VCaP (cell line): ENCODE results near the gene ATP4B.

Experiments used
- H3K27ac ChIP-seq: fragments of 450-650 bp; 2 replicates; pipeline ENCODE4 v1.5.1; 2017
- TF ChIP-seq, protein P1 (sequence below): fragments of 450-650 bp; conservative IDR thresholded peaks from 2 replicates; pipeline ENCODE4 v1.5.1; 2017; ENCODE audit warnings: mild to moderate bottlenecking, moderate library complexity

ATP4B gene

DNA sequence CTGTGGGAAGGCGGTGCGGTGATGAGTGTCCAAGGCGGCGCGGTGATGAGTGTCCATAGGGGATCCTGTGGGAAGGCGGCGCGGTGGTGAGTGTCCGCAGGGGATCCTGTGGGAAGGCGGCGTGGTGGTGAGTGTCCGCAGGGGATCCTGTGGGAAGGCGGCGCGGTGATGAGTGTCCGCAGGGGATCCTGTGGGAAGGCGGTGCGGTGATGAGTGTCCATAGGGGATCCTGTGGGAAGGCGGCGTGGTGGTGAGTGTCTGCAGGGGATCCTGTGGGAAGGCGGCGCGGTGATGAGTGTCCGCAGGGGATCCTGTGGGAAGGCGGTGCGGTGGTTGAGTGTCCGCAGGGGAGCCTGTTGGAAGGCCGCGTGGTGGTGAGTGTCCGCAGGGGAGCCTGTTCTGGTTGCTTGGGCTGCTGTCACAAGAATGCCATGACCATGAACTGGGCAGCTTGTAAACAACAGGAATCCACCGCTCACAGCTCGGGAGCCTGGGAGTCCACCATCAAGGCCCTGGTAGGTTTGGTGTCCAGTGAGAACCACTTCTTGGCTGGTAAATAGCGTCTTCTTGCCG lies 52.0 kb downstream of the ATP4B start:
- TF ChIP-seq, protein P1, sequence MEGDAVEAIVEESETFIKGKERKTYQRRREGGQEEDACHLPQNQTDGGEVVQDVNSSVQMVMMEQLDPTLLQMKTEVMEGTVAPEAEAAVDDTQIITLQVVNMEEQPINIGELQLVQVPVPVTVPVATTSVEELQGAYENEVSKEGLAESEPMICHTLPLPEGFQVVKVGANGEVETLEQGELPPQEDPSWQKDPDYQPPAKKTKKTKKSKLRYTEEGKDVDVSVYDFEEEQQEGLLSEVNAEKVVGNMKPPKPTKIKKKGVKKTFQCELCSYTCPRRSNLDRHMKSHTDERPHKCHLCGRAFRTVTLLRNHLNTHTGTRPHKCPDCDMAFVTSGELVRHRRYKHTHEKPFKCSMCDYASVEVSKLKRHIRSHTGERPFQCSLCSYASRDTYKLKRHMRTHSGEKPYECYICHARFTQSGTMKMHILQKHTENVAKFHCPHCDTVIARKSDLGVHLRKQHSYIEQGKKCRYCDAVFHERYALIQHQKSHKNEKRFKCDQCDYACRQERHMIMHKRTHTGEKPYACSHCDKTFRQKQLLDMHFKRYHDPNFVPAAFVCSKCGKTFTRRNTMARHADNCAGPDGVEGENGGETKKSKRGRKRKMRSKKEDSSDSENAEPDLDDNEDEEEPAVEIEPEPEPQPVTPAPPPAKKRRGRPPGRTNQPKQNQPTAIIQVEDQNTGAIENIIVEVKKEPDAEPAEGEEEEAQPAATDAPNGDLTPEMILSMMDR = no peak
- no peak overlapping the region for H3K27ac ChIP-seq

DNA sequence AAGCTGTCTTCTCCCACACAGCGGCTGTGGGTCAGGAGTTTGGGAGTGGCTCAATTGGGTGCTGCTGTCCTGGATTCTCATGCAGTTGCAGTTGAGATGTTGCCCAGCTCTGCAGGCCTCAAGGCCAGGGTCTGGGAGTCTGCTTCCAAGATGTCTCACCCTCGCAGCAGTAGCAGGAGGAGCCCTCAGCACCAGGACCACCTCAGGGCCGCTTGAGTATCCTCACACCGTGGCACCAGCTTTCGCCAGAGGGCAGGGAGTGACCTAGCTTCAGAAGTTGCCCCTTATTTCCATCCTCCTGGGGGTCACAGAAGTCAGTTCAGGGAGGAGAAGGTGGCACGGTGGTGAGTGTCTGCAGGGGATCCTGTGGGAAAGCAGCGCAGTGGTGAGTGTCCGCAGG lies 52.5 kb downstream of the ATP4B start:
- TF ChIP-seq, protein P1 = no peak
- H3K27ac ChIP-seq = no peak overlapping the region

DNA sequence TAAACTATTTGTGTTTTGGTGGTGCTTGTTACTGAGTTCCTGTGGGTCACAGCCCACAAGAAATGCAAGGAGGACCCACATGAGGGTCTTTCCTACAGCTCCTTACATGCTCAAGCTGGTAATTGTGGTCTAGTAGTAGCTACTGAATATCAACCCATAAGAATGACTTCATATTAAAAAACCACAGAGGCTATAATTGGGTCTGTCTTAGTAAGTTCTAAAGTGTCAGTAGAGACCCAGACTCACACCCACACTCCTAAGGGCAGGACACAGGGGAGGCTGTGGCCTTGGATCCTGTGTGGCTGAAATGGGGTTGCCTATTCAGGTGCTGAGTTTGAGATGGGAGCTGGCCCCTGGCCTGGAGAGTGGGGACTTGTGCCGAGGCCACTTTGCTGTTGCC lies 53.8 kb downstream of the ATP4B start:
- no peak overlapping the region for H3K27ac ChIP-seq
- TF ChIP-seq, protein P1 = no peak

DNA sequence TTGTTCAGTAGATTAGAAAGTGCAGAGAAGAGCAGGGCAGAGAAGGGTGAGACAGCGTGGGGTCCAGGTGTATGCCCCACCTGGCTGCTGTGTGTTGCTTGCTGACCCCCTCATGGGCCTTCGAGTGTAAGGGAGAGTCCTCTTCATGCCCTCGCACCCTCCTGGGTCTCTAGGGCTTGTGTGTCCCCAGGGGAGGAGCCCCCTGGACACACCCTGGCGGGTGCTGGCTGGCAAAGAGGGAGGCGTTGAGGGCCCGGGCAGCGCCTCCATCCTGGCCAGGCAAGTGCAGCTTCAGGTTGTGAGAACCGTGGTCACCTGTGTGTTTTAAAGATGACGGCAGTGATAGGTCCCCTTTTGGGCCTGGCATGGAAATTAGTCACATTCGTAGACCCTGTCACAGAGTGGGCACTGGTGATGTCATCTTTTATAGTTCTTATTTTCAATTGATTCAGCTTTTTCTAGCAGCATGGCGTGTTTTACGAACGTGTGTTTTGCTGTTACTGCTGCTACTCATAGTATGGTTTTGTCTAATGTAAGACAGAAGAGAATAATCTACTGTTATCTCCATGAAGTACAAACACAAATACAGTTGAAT lies 54.8 kb downstream of the ATP4B start:
- TF ChIP-seq, protein P1 = no peak
- no peak overlapping the region for H3K27ac ChIP-seq

DNA sequence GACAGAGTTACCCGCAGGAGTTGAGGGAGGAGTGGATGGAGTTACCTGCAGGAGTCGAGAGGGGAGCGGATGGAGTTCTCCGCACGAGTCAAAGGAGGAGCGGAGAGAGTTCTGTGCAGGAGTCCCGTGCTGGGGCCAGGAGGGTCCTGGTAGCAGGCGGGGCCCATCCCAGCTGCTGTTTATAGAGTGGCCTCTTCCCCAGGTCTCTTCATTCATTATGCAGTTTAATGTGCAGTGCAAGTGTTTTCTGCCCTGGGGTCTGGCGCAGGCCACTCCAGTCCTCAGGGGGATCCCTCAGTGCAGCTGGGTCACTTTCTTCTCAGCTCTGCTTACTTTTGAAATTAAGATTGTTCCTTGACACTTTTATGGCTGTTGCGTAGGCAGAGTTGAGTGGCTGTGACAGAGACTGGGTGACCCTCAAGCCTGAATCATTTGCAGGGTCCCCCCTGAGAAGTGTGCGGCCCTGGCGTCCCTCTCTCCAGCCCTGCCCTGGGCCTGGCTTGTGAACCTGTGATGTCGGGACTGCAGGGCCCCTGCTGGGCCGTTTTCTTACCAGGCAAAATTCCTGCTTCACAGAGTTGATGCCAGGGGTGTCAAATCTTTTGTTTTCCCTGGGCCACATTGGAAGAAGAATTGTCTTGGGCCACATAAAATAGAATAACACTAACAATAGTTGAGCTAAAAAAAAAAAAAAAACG lies 55.6 kb downstream of the ATP4B start:
- no peak overlapping the region for H3K27ac ChIP-seq
- TF ChIP-seq, protein P1 = no peak

DNA sequence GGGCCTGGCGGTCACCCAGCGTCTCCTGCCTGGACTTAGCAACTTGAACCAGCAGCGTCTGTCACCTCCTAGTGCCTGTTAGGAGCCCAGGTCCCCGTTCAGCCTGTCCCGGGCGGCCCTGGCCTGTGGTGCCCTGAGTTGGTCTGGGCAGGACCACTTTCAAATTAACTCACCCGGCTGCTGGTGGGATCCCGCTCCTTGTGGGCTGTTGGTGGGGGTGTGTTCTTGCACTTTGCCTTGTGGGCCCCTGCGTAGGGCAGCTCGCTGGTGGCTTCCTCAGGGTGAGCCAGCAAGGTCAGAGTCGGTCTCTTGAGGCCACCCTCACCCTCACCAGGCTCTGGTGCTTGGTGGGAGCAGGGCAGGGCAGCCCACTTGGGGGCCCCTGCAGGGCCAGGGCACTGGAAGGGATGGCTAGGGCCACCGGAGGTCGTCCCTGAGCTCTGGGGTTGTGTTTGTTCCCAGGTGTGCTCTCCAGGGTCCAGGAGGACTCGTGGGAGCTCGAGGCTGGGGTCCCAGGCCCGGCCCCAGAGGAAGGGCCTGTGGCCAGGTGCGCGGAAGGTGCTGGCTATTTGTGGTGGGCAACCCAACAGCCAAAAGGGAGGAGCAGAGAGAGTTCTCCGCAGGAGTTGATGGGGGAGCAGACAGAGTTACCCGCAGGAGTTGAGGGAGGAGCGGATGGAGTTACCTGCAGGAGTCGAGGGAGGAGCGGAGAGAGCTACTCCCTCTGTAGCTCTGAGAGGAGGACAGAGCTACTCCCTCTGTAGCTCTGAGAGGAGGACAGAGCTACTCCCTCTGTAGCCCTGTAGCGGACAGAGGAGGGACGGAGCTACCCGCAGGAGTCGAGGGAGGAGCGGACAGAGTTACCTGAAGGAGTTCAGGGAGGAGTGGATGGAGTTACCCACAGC lies 56.6 kb downstream of the ATP4B start:
- no peak overlapping the region for H3K27ac ChIP-seq
- TF ChIP-seq, protein P1 = no peak

DNA sequence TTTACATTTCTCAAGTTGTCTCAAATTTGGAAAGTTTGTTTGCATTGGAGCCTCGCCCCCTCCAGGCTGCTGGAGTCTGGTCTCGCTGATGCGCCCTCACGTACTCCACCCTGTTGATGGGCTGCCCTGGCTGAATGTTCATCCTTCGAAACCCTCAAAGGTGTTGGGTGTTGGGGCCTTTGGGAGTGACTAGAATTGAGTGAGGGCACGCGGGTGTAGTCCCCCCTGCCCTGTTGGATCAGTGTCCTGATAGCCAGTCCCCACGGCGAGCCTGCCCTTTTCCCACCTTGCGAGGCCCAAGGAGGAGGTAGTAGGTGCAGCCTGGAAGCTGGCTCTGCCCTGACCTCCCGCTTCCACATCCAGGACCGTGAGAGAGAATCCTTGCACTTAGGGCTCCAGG lies 58.6 kb downstream of the ATP4B start:
- TF ChIP-seq, protein P1 = no peak
- H3K27ac ChIP-seq = no peak overlapping the region
